ENCODE results near the gene RNU7-1. TPM values are rescaled to one million over a fixed set of nuclear protein-coding genes. Genes with fewer than 3 reads are reported as not detected.

The RNU7-1 gene
- total and polyA plus RNA-seq, 10 of the 15 experiments (the other 5 are each of a cell fraction or from before 2014, with no cell fraction given), result not detected

GRCh38 chr12:6965714-6966113, 22.1 kb downstream of the RNU7-1 start (continued):
- TF ChIP-seq MEF2B (IDR thresholded peaks at IDR 0.05; ENCODE audit: partially characterized antibody, poor library complexity, severe bottlenecking), result no peak
- TF ChIP-seq TCF12 (IDR thresholded peaks at IDR 0.05; ENCODE audit: low read depth, low read length), result no peak
- no peak for TF ChIP-seq REST (IDR thresholded peaks at IDR 0.05; ENCODE audit: low read depth, low read length)
- TF ChIP-seq SIX5 (IDR thresholded peaks at IDR 0.05; ENCODE audit: low read depth, low read length, severe bottlenecking), result no peak

GRCh38 chr12:6966351-6966750, 22.7 kb downstream of the RNU7-1 start:
- H3K36me3 ChIP-seq (ENCODE audit: control insufficient read depth in 2 of 2, insufficient read depth in 2 of 2, low read length in 1 of 2), result peaks cover 30 to 31% of the 10 kb centered on the region in 2 experiments
- no peaks in the 10 kb centered on the region for H4K20me1 ChIP-seq (ENCODE audit: control insufficient read depth, insufficient read depth)
- H3K9me3 ChIP-seq (replicated peaks; ENCODE audit: control insufficient read depth, insufficient read depth, low read length), result no peaks in the 10 kb centered on the region
- no peak overlapping the region for H3K27ac ChIP-seq (ENCODE audit: control insufficient read depth, insufficient read depth)
- H3K27me3 ChIP-seq (replicated peaks in 1 of 2; ENCODE audit: control insufficient read depth in 2 of 2, insufficient read depth in 2 of 2, low read length in 1 of 2), result no peaks in the 10 kb centered on the region
- no TSS peak for BruUV-seq (replicated peaks)
- ChIA-PET CTCF (interaction anchor here (0.8 to 13.2 kb wide), 6 partner anchors 11 to 147 kb away, joined by 3 to 645 read pairs (median 6); partner anchors contain the start of genes C12orf57, PTPN6 and RNU7-1), POLR2A (interaction anchor here (2.3 to 13.5 kb wide), 2 partner anchors 10 to 22 kb away, joined by 7 to 524 read pairs; partner anchors contain the start of genes C12orf57, PTPN6 and RNU7-1), SMC1A (ENCODE audit: uncharacterized antibody, unreplicated experiment) (interaction anchor here (0.5 to 13.2 kb wide), 4 partner anchors 9 to 42 kb away, joined by 3 to 395 read pairs (median 4); partner anchors contain the start of genes C12orf57, PTPN6 and RNU7-1), RAD21 (ENCODE audit: unreplicated experiment) (interaction anchor here (0.9 to 13.5 kb wide), 4 partner anchors 9 to 146 kb away, joined by 3 to 426 read pairs (median 3); partner anchors contain the start of genes C12orf57 and RNU7-1)
- ATAC-seq (no peak), FAIRE-seq (no peak), DNase-seq (ENCODE audit: low read depth, low spot score) (no peak)
- TF ChIP-seq SREBF2 (IDR thresholded peaks at IDR 0.05; ENCODE audit: low read length) (no peak), KLF5 (IDR thresholded peaks at IDR 0.05; ENCODE audit: partially characterized antibody) (no peak), NR2C1 (IDR thresholded peaks at IDR 0.05) (no peak), CBX5 (IDR thresholded peaks at IDR 0.05; ENCODE audit: low read depth) (no peak), DPF2 (IDR thresholded peaks at IDR 0.05) (no peak), SIX5 (IDR thresholded peaks at IDR 0.05; ENCODE audit: low read depth, low read length, severe bottlenecking) (no peak), MLLT1 (IDR thresholded peaks at IDR 0.05) (no peak), CHD4 (IDR thresholded peaks at IDR 0.05) (no peak), CHD1 (IDR thresholded peaks at IDR 0.05; ENCODE audit: low read depth, low read length) (no peak)
- no peak overlapping the region for H3K4me3 ChIP-seq
- in situ Hi-C loops (cut with MboI), result loop anchor here (25.0 kb wide), 1 partner anchor 1671 kb away; no protein-coding TSS in a partner anchor
- peaks cover 44% of the 10 kb centered on the region for H3K79me2 ChIP-seq (ENCODE audit: control insufficient read depth, insufficient read depth, low read length)
- no peak overlapping the region for H3K9ac ChIP-seq (ENCODE audit: control insufficient read depth, insufficient read depth, low read length)
- H2AFZ ChIP-seq (ENCODE audit: control insufficient read depth, low read depth, low read length), result no peak overlapping the region
- WGBS (ENCODE audit: insufficient coverage, insufficient replicate concordance, low lambda C conversion rate, missing lambda C conversion rate), result 78% methylated on average over 7 of the region's 7 CpGs
- no peak overlapping the region for H3K4me2 ChIP-seq (ENCODE audit: control insufficient read depth, insufficient read depth)
- intact Hi-C loops (cut with micrococcal nuclease; ENCODE audit: unreplicated experiment), result no loop called here
- H3K4me1 ChIP-seq (ENCODE audit: control insufficient read depth, insufficient read depth, low read length), result peaks cover 25% of the 10 kb centered on the region

Measured in GM12878 (cell line).